Left lung (tissue), 10 donors: ENCODE data around the gene SORCS3. TPM values are rescaled to one million over a fixed set of nuclear protein-coding genes. Genes with fewer than 3 reads are reported as not detected.

Experiments
- ATAC-seq: fragments of 200-7000 bp; cut with Tn5 transposase; one replicate; pipeline ENCODE4 v1.9.1; 2020; ENCODE audit warnings: moderate library complexity
- DNase-seq, 4 donors: peaks; one replicate each; pipeline ENCODE4 v3.0.0-alpha.2; 2013 to 2020
- H3K27ac ChIP-seq, 2 donors: fragments of 200-600 bp; sonication (generic) in 1 of 2; one replicate each; pipeline versions ENCODE4 v1.5.0 to v1.8.0; 2020 to 2021
- H3K27me3 ChIP-seq, 2 donors: fragments of 200-600 bp; sonication (generic) in 1 of 2; one replicate each; pipeline versions ENCODE4 v1.5.0 to v1.8.0; 2020 to 2021
- H3K36me3 ChIP-seq, 2 donors: fragments of 200-600 bp; sonication (generic) in 1 of 2; one replicate each; pipeline versions ENCODE4 v1.5.0 to v1.8.0; 2020 to 2021
- H3K4me1 ChIP-seq, 2 donors: fragments of 200-600 bp; one replicate each; pipeline ENCODE4 v1.8.0; 2021
- H3K4me3 ChIP-seq, 2 donors: fragments of 200-600 bp; sonication (generic) in 1 of 2; one replicate each; pipeline versions ENCODE4 v1.5.0 to v1.8.0; 2020 to 2021; ENCODE audit warnings: mild to moderate bottlenecking in 1 of 2
- H3K9me3 ChIP-seq, 2 donors: fragments of 200-600 bp; sonication (generic) in 1 of 2; one replicate each; pipeline versions ENCODE4 v1.5.0 to v1.8.0; 2020 to 2021
- CTCF ChIP-seq, 2 donors: fragments of 200-600 bp; sonication (generic) in 1 of 2; IDR thresholded peaks; one replicate each; pipeline versions ENCODE4 v1.5.0 to v1.8.0; 2021; ENCODE audit warnings: antibody characterized with exemption in 2 of 2
- intact Hi-C, 2 donors: fragments of 100-400 bp; cut with DNase I; formaldehyde crosslinking; loops; one replicate each; pipeline versions ENCODE4 v1.11.2 to v1.14.2; 2022
- polyA plus RNA-seq, 6 donors: library from polyadenylated mRNA; unstranded; fragments of 120-200 nt; gene quantifications; one replicate each; pipeline ENCODE4 v1.2.1, GENCODE V29; 2013; ENCODE audit not compliant: insufficient read length in 6 of 6
- total RNA-seq, 2 donors: library from RNA; stranded (reverse); fragmentation: NEBNext Ultra II Directional; extraction: Animal tissue kit (Norgen Biotek cat#: 25700); gene quantifications; one replicate each; pipeline ENCODE4 v1.2.1, GENCODE V29; 2021
- donor health status: DM: no; HTN: yes; CAD: no.
- donor health status: DM: no; HTN: no; CAD: no.

Gene SORCS3
- total and polyA plus RNA-seq, 8 donors: 0.05 to 0.24 (median 0.06) TPM; not detected in 2

GRCh38 chr10:104774234-104774633 lies 133.1 kb downstream of the SORCS3 start:
- no peaks in the 10 kb centered on the region for H3K9me3 ChIP-seq
- ATAC-seq (no peak), DNase-seq (no peak)
- H3K27me3 ChIP-seq: peaks cover 0 to 11% of the 10 kb centered on the region in 2 donors
- no peak overlapping the region for H3K27ac ChIP-seq
- intact Hi-C loops: no loop called here
- H3K4me1 ChIP-seq: no peaks in the 10 kb centered on the region
- TF ChIP-seq CTCF (IDR thresholded peaks at IDR 0.05): no peak
- no peaks in the 10 kb centered on the region for H3K36me3 ChIP-seq
- H3K4me3 ChIP-seq: no peak overlapping the region

- Histone ChIP-seq H3K4me3 (no peak overlapping the region), H3K9me3 (no peaks in the 10 kb centered on the region), H3K36me3 (no peaks in the 10 kb centered on the region), H3K27ac (no peak overlapping the region), H3K27me3 (peaks cover 0 to 8% of the 10 kb centered on the region in 2 donors), H3K4me1 (no peaks in the 10 kb centered on the region)
- DNase-seq (no peak), ATAC-seq (no peak)
- no peak for TF ChIP-seq CTCF (IDR thresholded peaks at IDR 0.05)
- intact Hi-C loops: no loop called here
These were observed 136.2 kb downstream of the SORCS3 start for GRCh38 chr10:104777086-104777799.

- ATAC-seq (no peak), DNase-seq (no peak)
- intact Hi-C loops: no loop called here
- Histone ChIP-seq H3K27ac (no peak overlapping the region), H3K36me3 (no peaks in the 10 kb centered on the region), H3K4me3 (no peak overlapping the region), H3K9me3 (no peaks in the 10 kb centered on the region), H3K4me1 (no peaks in the 10 kb centered on the region), H3K27me3 (peaks cover 0 to 4% of the 10 kb centered on the region in 2 donors)
- no peak for TF ChIP-seq CTCF (IDR thresholded peaks at IDR 0.05)
These were observed 137.3 kb downstream of the SORCS3 start for GRCh38 chr10:104778371-104778770.

- no peaks in the 10 kb centered on the region for H3K9me3 ChIP-seq
- H3K27ac ChIP-seq: no peak overlapping the region
- H3K36me3 ChIP-seq: no peaks in the 10 kb centered on the region
- DNase-seq (no peak), ATAC-seq (no peak)
- intact Hi-C loops: no loop called here
- no peaks in the 10 kb centered on the region for H3K27me3 ChIP-seq
- no peak for TF ChIP-seq CTCF (IDR thresholded peaks at IDR 0.05)
- no peaks in the 10 kb centered on the region for H3K4me1 ChIP-seq
- no peak overlapping the region for H3K4me3 ChIP-seq
These were observed 138.6 kb downstream of the SORCS3 start for GRCh38 chr10:104779701-104780100.

- no peaks in the 10 kb centered on the region for H3K36me3 ChIP-seq
- no peak overlapping the region for H3K4me3 ChIP-seq
- no peaks in the 10 kb centered on the region for H3K4me1 ChIP-seq
- ATAC-seq (no peak), DNase-seq (no peak)
- TF ChIP-seq CTCF (IDR thresholded peaks at IDR 0.05): no peak
- intact Hi-C loops: no loop called here
- no peaks in the 10 kb centered on the region for H3K9me3 ChIP-seq
- H3K27me3 ChIP-seq: no peaks in the 10 kb centered on the region
- H3K27ac ChIP-seq: no peak overlapping the region
These were observed 139.1 kb downstream of the SORCS3 start for GRCh38 chr10:104780165-104780564.
